NCI-H1930 (cell line): Measurements from ENCODE around the gene PGLYRP4.
A peak's percentile ranks its signal among the peaks of the same experiment; 100 is the strongest.
"Not testable (repeated sequence)": the region's sequence is repeated elsewhere in the genome, so short reads cannot be mapped to it uniquely, and the experiment has no call there.

Experiments used
- DNase-seq, 2 experiments: peaks; one replicate each; lab custom pipeline; 2025; lab: John Stamatoyannopoulos, UW

Gene PGLYRP4

DNA sequence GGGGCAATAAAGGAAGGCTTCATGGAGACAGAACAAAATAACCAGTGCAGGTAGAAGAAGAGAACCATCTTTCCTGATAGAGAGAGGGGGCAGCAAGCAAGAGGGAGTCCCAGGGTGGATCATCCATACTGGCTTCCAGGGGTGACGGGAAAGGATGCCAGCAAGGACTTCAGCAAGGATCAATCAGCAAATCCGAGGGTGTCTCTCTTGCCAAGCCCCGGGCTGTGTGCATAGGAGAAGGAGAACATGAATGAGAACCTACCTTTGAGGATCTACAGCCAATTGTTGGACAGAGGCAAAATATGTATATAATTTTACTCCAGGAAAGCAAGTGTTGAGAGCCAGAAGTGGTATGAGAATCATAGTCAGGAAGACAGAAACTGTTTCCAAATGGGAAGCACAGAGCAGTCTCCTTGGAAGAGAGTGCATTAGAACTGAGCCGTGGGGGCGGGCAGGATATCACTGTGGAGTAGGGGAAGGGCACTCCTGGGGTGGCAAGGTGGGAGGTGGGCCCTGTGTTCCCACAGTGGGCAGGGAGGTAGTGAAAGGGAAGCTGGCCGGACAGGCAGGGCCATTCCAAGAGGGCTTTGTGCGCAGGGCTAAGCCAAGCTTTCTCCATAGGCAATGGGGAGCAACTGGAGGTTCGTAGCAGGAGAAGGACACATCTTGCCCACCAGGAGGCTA is 7.9 kb upstream of the PGLYRP4 start:
- DNase-seq: no peak

DNA sequence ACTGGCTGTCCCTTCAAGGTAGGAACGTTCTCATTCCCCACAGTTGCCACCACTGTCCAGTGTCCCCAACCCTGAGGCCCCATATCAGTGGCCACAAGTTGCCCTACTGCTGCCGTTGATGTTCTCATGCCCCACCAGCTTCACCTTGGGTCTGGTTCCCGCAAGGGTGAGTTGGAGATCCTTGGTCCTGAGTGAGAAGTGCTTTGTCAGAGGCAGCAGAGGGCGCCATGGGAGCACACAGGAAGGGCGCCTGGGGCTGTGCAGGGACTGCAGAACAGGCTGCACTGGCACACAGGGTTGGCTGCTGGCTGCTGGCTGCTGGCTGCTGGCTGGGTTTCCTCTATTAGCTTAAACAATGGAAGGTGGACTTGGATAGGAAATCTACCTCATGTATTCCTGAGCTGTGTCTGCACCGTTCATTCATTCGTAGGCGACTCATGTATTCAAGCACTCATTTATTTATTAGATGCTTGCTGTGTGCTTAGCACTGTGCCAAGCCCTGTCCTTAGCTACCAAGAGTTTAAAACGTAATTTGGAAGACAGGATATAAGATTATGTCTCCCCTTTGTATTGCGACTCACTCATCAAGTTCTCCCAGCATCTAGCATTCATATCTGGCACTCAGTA is 6.9 kb upstream of the PGLYRP4 start:
- peak; percentile 39 to 66 for DNase-seq

GRCh38 chr1:153354515-153355193 is 6.0 kb upstream of the PGLYRP4 start:
- no peak for DNase-seq

DNA sequence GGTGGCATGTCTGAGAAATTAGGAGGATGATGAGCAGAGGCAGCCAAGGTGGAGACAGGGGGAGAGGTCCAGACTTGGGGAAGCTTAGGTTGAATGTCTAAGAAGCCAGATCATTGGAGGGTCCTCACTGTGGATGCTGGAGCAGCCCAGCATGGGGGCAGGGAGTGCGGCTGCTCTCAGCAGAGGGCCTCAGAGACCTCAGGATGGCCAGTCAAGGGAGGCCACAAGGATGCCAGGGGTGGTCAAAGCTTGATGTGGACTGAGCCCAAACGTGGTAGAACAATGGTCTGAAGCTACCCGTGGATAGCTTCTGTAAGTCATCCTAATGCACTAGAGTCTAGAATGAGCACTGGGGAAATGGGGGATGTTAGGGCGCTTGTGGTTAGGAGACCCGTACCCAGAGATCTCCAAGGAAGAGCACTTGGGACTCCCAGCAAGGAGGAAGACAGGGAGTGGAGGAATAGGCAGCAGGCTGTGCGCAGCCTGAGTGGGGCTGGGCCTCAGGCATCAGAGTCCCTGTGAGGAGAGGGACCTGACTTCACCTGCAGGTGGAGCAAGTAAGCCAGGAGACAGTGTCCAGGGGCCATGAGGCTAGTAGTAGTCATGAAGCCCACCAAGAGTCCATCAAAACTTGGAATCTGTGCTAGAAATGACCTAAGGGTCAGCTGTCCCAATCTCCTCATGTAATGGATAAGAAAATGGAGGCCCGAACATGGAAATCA is 4.7 kb upstream of the PGLYRP4 start:
- peak in 1 of 2 experiments; percentile 25 for DNase-seq

GRCh38 chr1:153352523-153352922 is 3.9 kb upstream of the PGLYRP4 start:
- DNase-seq: peak; percentile 42 to 57

DNA sequence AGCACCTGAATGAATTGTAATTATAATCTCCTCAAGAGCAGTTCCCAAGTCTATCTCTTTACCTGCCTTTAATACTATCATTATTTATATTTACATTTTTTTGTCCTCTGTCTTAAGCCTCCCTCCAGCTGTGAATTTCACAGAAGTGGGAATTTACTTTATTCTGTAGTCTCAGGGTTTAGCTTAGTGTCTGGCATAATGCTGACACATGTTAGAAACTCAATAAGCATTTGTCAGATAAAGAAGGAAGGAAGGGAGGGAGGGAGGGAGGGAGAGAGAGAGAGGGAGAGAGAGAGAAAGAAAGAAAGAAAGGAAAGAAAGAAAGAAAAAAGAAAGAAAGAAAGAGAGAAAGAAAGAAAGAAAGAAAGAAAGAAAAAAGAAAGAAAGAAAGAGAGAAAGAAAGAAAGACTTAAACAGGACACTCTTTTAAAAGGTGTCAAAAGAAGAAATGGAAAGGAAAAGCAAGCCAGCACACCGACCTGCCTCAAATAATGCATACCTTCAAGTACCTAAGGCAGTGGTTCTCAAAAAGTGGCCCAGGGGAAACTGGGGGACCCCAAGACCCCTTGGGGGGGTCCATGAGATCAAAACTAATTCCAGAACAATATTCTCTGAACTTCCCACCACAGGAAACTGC is 1.8 kb upstream of the PGLYRP4 start:
- DNase-seq: no peak

DNA sequence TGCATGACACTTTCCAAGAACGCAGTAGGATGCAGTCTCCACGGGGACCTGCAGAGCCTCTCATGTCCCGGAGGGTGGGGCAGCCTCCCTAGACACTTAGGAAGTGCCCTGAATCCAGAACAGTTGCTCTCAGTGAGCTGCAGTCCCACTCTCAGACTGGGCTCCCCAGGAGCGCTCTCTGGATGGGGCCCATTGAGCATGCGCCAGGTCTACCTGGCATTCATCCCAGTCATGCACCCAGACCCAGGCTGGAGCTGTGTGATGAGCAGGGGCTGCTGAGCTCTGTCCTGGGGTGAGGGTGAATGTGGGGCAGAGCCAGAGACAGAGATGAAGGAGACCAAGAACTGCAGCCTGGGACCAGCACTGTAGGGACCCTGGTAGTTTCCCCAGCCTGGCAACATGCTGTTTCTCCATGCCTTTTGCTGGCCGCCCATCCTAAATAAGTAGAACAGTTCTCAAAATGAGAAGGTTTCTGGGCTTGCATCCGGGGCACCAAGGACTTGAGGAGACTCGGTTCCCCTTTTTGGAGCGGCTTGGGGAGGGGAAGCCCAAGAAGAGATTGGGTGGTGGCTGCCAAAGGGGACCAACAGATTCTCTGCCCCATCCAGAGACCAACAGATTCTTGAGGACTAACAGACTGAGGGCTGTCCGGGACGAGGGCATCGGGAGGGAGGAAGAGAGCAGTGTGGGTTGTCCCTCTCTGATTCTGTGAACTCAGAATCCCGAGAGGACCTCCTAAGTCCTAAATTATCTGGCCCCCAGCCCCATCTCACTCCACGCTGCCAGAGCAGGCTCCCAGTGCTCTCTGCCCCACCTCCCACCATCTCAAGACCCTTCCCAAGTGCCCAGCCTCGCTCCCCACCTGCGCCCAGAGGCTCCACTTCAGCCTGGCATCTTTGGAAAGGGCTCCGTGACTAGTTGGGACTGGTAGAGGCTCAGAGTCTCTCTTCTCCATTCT is 1.0 kb upstream of the PGLYRP4 start:
- DNase-seq: no peak

GRCh38 chr1:153347856-153348255 is 785 bp downstream of the PGLYRP4 start:
- DNase-seq: no peak

GRCh38 chr1:153347049-153347448 is 1.6 kb downstream of the PGLYRP4 start:
- not testable (repeated sequence) for DNase-seq

GRCh38 chr1:153346077-153346723 is 2.4 kb downstream of the PGLYRP4 start:
- no peak for DNase-seq

- no peak for DNase-seq
Observed at GRCh38 chr1:153345187-153346076, 3.2 kb downstream of the PGLYRP4 start.

GRCh38 chr1:153344718-153345025 is 4.0 kb downstream of the PGLYRP4 start:
- DNase-seq: no peak

GRCh38 chr1:153343811-153344717 is 4.6 kb downstream of the PGLYRP4 start:
- DNase-seq: no peak

- DNase-seq: no peak
Observed at GRCh38 chr1:153343040-153343681, 5.5 kb downstream of the PGLYRP4 start.

DNA sequence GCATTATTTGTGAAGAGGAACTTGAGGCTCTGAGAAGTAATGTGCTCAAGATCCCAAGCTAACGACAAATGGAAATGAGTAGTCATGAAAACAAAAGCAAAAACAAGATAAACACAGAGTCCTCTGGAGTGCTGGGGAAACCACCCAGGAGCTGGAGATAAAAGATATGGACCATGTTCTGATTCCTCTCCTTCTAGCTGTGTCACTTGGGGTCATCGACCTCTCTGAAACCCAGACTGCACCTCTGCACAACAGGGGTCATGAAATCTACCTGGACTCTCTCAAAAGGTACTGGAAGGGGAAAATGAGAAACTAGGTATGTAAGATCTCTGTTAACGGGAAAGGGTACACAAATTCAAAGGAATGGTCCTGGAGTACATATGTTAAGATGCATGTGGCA is 6.5 kb downstream of the PGLYRP4 start:
- no peak for DNase-seq

DNA sequence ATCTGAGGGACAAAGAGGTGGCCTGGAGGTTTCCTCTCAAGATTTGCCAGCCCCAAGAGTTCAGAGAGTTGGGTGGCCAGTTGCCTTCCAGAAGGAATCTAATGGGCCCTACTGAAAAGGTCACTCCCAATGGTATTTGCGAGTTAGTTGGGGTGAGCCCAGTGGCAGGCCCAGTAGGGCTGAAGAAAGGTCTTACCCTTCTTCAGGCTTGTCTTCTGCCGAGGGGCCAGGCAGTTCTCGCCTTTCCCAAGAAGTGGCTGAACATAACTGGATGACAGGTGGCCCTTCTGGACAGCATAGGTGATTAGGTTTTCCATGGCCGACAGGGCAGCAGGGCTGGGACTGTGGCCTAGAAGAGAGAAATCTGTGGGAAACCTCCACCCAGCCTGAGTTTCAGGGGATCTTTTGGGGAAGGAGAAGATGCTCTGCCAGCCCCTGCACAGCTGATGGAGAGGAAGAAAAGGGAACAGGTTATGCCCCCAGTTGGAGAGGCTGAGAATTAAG is 7.2 kb downstream of the PGLYRP4 start:
- no peak for DNase-seq

DNA sequence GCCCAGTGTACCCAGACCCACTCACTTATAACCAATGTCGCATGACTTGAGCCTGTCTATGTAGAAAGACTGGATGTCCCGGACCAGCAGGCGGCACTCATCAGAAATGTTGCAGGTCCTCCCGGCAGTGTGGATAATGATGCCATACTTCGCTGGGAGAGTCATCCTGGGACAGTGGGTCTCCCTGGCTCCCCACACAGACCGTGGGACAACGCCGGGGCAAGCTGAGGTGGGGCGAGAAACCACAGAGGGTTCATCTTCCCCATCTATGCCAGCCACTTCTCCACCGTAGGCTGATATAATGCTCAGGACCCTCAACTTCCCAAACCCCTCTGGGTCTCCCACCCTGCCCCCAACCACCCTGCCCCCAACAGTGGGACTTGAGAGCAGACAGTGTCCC is 8.3 kb downstream of the PGLYRP4 start:
- no peak for DNase-seq

DNA sequence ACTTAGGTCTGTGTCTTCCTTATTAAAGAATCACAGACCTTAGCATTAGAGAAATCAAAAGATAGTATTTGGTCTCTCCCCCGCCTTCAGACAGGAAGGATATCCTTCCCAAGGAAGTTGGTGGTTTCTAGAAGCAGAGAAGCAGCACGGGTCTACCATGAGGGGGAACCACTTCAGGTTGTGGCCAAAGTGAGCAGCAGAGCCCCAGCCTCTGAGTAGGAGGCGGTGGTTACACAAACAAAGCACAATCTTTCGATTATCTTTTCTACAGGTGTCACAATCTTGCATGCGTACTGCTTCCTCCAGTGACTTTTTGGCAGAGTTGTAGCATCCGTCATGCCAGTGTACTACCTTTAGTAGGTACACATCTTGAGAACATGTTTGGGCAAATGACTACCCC is 8.8 kb downstream of the PGLYRP4 start:
- DNase-seq: no peak
